BLaER1 treated with 17β-estradiol and CSF1 and Interleukin-3, amounts not matched to agents 10 nM and 100 nM (cell line): ENCODE measurements around the gene AFG1L.
A peak's percentile ranks its signal among the peaks of the same experiment; 100 is the strongest.
"Not testable (repeated sequence)": the region's sequence is repeated elsewhere in the genome, so short reads cannot be mapped to it uniquely, and the experiment has no call there.

Source experiments
- H3K27ac ChIP-seq, 11 experiments: shearing (Covaris generic); formaldehyde crosslinking; 2 replicates each; pipeline ENCODE4 v1.8.1; 2022
- H3K27me3 ChIP-seq, 11 experiments: shearing (Covaris generic); formaldehyde crosslinking; 2 replicates each; pipeline ENCODE4 v1.8.1; 2022
- H3K36me3 ChIP-seq, 11 experiments: shearing (Covaris generic); formaldehyde crosslinking; 2 replicates each; pipeline ENCODE4 v1.8.1; 2022
- H3K4me1 ChIP-seq, 10 experiments: shearing (Covaris generic); formaldehyde crosslinking; 2 replicates each; pipeline ENCODE4 v1.8.1; 2022
- H3K4me2 ChIP-seq, 11 experiments: shearing (Covaris generic); formaldehyde crosslinking; 2 replicates each; pipeline ENCODE4 v1.8.1; 2022
- H3K4me3 ChIP-seq, 10 experiments: shearing (Covaris generic); formaldehyde crosslinking; 2 replicates each; pipeline ENCODE4 v1.8.1; 2022
- H3K9ac ChIP-seq, 11 experiments: shearing (Covaris generic); formaldehyde crosslinking; 2 replicates each; pipeline ENCODE4 v1.8.1; 2022
- H3K9me3 ChIP-seq, 11 experiments: shearing (Covaris generic); formaldehyde crosslinking; replicated peaks in 1 of 11; 2 replicates each; pipeline ENCODE4 v1.8.1; 2022
- H4K20me1 ChIP-seq, 11 experiments: shearing (Covaris generic); formaldehyde crosslinking; 2 replicates each; pipeline ENCODE4 v1.8.1; 2022
- Cebpa-rat ChIP-seq, 11 experiments: shearing (Covaris generic); IDR thresholded peaks; 2 replicates each; pipeline ENCODE4 v1.8.1; 2022

AFG1L gene

DNA sequence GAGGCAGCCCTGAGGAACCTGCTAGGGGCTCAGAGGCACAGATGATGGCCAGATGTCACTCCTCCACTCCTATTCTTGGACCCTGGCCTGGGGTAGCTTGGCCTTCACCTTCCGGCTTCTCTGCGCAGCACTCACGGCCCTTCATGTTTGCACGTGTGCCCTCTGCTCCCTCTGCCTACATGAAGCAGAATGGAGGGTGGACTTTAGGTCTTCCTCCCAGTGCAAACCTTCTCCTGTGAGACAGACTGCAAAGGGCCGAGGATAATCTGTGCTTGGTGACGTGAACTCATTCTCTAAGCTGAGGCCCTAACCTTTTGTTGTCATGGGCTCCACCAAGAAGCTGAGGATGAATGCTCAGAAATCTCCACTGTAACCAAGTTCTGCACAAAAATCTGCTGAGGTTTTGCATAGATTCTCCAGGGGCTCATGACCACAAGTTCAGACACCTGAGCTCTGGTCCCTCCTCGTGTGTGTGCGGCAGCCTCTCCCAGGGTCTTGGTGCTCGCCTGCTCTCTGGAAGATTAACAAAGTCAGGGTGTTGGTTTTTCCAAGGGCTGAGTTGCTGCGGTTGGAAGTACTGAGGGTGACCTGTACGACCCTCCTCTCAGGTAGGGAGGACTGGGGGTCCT, 240.4 kb downstream of the AFG1L start:
- Histone ChIP-seq H3K4me2 (no peak overlapping the region), H3K27me3 (no peaks in the 10 kb centered on the region), H3K9ac (no peak overlapping the region), H3K36me3 (no peaks in the 10 kb centered on the region), H3K9me3 (peaks cover 0 to 6% (median 3%) of the 10 kb centered on the region in 11 experiments; a peak in 4 of 22 replicates), H3K27ac (no peak overlapping the region), H3K4me3 (no peak overlapping the region), H4K20me1 (no peaks in the 10 kb centered on the region), H3K4me1 (peaks cover 0 to 12% (median 2%) of the 10 kb centered on the region in 10 experiments; a peak in 6 of 20 replicates)
- no peak for TF ChIP-seq Cebpa-rat (IDR thresholded peaks at IDR 0.05)

DNA sequence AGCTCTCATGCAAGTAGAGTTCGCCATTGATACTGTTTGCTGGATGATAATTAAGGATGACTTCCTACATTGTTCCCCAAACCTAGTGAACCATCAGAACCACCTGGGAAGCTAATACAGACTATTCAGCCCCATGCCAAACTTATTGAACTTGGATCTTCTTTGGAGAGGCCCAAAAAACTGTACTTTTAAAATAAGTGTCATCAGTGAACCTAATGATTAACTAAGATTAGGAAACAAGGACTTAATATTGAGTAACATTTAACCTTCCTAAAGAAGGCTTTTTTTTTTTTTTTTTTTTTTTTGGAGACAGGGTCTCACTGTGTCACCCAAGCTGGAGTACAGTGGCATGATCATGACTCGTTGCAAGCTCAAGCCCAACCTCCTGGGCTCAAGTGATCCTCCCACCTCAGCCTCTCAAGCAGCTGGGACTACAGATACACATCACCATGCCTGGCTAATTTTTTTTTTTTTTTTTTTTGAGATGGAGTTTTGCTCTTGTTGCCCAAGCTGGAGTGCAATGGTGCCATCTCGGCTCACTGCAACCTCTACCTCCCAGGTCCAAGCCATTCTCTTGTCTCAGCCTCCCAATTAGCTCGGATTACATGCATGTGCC, 241.2 kb downstream of the AFG1L start:
- not testable (repeated sequence) for H3K4me2 ChIP-seq, H4K20me1 ChIP-seq, H3K4me3 ChIP-seq, H3K9ac ChIP-seq, H3K36me3 ChIP-seq, H3K27me3 ChIP-seq, H3K27ac ChIP-seq, H3K9me3 ChIP-seq
- H3K4me1 ChIP-seq: peaks cover 0 to 12% (median 2%) of the 10 kb centered on the region in 10 experiments; a peak in 6 of 20 replicates

DNA sequence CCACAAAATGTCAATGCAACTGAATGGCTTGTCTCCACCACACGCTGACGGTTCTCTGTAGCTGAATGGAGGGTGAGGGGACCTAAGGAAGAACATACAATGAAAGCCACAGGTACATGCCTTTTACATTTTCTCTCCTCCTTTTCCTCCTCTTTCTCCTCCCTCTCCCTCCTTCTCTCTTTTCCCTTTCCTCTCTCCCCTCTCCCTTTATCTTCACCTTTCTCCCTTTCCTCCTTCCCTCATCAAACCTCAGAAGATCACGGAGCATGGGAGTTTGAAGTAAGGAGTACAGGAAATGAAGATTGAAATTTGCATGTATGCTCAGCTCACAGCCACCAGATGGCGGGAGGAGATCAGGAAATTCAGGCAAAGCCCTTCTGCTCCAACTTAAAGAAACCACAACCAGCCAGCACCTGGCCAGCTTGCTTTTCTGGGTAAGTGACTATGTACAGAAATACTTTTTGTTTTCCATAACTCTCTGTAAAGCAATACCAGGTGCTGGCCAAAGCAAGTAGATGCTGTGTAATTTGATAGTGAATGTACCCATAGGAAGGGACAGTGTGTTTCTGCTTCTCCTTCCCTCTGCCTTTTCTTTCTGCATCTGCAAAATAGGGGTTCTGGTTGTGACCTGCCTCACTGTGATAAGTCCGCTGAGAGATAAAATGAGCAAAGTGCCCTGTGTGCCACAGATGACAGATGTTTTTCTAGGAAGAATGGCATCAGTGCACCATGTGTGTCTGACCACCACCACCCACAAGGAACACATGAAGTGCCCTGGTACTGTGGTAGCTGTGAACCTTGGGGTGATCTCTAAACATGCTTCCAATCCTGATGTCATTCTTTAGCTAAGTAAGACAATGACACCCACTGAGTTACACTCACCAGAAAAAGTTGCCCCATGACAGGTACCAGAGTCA, 247.2 kb downstream of the AFG1L start:
- Histone ChIP-seq H3K36me3 (no peaks in the 10 kb centered on the region), H3K27me3 (no peaks in the 10 kb centered on the region), H3K9ac (peak overlapping the region in 7 of 11 experiments; percentile 7 to 50 (median 24); a peak in 8 of 22 replicates), H3K4me2 (peak overlapping the region; percentile 24 to 56 (median 44); a peak in 19 of 22 replicates), H3K4me1 (peaks cover 0 to 30% (median 19%) of the 10 kb centered on the region in 10 experiments; a peak in 19 of 20 replicates), H3K9me3 (peaks cover 0 to 7% (median 3%) of the 10 kb centered on the region in 11 experiments; a peak in 4 of 22 replicates), H3K4me3 (no peak overlapping the region), H3K27ac (peak overlapping the region in 3 of 11 experiments; percentile 31 to 45 (median 35); a peak in 4 of 22 replicates), H4K20me1 (no peaks in the 10 kb centered on the region)
- no peak for TF ChIP-seq Cebpa-rat (IDR thresholded peaks at IDR 0.05)

DNA sequence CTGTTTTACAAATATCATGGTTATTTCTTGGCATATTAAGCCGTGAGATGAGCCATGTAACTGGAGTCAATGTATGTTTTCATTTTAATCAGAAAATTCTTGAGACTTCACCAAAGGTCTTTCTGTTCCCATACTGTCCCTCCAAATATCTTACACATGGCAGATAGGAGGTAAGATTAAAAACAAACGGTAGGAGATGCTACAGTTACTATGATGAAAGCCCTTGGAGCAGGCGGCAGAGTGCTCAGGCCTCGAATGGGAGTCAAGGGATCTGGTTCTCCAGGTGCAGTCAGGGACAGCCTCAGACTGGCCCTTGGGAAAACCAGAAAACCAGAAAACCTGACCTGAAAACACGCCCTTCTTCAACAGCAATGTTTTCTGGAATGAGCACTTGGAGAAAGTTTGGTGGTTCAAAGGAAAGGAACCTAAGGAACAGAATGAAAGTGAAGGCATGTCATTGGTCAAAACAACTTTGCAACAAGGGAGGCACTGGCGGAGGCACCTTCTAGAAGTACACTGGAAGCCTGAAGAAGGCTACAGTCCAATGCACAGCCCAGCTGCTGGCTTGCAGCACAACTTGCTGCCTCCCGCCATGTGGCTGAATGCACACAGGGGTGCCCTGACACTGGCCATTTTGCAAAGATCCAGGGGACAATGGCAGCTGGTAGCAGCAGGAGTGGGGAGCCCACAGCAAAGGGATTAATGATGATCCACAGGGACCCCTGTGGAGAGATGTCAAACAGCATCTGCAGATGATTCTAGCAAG, 248.5 kb downstream of the AFG1L start:
- Histone ChIP-seq H3K4me1 (peaks cover 0 to 32% (median 19%) of the 10 kb centered on the region in 10 experiments; a peak in 19 of 20 replicates), H3K9ac (no peak overlapping the region), H3K27ac (no peak overlapping the region), H3K9me3 (peaks cover 0 to 7% (median 3%) of the 10 kb centered on the region in 11 experiments; a peak in 4 of 22 replicates), H3K4me3 (no peak overlapping the region), H3K4me2 (peak overlapping the region in 5 of 11 experiments; percentile 4 to 27 (median 9); a peak in 2 of 22 replicates), H3K27me3 (no peaks in the 10 kb centered on the region), H3K36me3 (no peaks in the 10 kb centered on the region), H4K20me1 (no peaks in the 10 kb centered on the region)
- TF ChIP-seq Cebpa-rat (IDR thresholded peaks at IDR 0.05): no peak

DNA sequence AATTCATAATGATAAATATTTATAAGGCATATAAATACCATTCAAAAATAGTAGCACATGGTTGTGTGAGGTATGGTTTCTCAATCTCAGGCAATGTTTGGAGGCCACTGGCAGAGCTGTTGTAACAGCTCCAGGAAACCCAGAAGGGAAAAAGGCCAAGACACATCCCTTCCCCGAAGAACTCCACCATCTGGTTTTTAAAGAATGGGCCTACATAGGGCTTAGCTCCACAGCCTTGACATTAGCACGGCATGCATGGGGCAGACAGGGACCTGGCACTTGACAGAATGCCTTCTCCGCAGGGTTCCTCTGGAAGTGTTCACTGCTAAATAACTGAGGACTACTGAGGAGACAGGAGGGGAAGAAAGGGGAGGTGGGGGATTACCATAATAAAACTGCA, 249.8 kb downstream of the AFG1L start:
- no peak for TF ChIP-seq Cebpa-rat (IDR thresholded peaks at IDR 0.05)
- Histone ChIP-seq H4K20me1 (no peaks in the 10 kb centered on the region), H3K9me3 (peaks cover 0 to 7% (median 3%) of the 10 kb centered on the region in 11 experiments; a peak in 4 of 22 replicates), H3K36me3 (no peaks in the 10 kb centered on the region), H3K9ac (no peak overlapping the region), H3K4me1 (peaks cover 0 to 32% (median 19%) of the 10 kb centered on the region in 10 experiments; a peak in 19 of 20 replicates), H3K4me3 (no peak overlapping the region), H3K27me3 (no peaks in the 10 kb centered on the region), H3K4me2 (0 out of 22 replicates have a peak overlapping the region, but pooled peaks of 2 of the 11 experiments have one; percentile 1 to 11), H3K27ac (no peak overlapping the region)

DNA sequence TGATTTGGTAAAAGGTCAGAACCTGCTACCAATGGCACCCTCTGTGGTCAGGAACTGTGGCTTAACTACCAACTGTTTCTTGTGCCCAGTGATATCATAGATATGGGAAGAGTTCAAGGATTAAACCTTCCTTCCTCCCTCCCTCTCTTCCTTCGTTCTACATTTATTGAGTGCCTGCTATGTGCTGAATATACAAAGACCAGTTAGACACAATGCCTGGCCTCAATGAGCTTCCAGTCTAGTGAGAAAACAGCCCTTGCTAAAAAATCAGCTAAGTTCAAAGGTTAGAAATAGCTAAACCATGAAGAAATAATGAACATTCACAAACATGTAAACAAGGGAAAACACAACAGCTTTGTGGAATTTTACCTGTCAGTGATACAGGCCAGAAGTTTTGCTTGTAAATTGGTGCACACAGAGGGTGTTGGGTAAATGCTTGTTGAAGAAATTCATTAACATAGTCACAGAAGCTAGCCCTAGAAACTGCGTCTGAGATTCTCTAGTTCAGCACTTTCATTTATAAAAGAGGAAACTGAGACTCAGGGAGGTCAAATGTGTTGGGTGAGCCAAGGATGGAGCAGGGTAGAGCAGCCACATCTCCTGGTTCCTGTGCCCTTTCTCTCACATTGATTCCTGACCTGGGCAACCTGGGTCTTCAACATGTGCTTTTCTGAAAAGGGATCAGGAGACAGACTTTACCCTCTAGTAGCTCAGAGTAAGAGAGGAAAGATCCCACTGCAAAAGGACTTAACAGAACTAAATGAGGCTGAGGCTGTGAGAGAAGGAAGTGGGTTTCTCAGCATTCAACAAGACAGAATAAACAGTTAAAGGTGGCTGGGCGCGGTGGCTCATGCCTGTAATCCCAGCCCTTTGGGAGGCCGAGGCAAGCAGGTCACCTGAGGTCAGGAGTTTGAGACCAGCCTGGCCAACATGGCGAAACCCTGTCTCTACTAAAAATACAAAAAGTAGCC, 251.5 kb downstream of the AFG1L start:
- H4K20me1 ChIP-seq: no peaks in the 10 kb centered on the region
- no peak overlapping the region for H3K9ac ChIP-seq
- H3K4me2 ChIP-seq: peak overlapping the region in 5 of 11 experiments; percentile 19 to 63 (median 43); a peak in 9 of 22 replicates
- no peak overlapping the region for H3K4me3 ChIP-seq
- peak overlapping the region in 2 of 11 experiments; percentile 14 to 23; a peak in 2 of 22 replicates for H3K27ac ChIP-seq
- H3K27me3 ChIP-seq: no peaks in the 10 kb centered on the region
- H3K36me3 ChIP-seq: no peaks in the 10 kb centered on the region
- H3K9me3 ChIP-seq: no peaks in the 10 kb centered on the region
- peaks cover 0 to 32% (median 19%) of the 10 kb centered on the region in 10 experiments; a peak in 19 of 20 replicates for H3K4me1 ChIP-seq
- no peak for TF ChIP-seq Cebpa-rat (IDR thresholded peaks at IDR 0.05)

DNA sequence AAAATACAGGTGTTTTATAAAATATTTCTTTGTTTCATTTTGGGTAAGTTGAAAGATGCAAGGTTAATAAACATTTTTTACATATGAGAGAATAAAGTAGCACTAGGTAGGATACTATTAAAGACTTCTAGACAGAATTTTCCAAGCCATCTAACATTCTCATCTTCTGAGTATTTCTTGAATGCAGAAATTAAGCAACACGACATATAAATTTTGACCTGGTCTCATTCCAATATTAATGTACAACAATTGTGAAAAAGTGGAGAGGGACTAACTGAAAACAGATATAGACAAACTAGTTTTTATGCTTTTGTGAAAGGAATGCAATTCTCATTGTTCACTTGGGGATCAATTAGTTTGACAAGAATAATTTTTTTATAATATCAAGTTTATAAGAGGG, 254.4 kb downstream of the AFG1L start:
- H3K4me1 ChIP-seq: peaks cover 0 to 52% (median 0%) of the 10 kb centered on the region in 10 experiments; a peak in 9 of 20 replicates
- no peak overlapping the region for H3K4me3 ChIP-seq
- no peaks in the 10 kb centered on the region for H4K20me1 ChIP-seq
- H3K27me3 ChIP-seq: no peaks in the 10 kb centered on the region
- H3K9me3 ChIP-seq: no peaks in the 10 kb centered on the region
- H3K9ac ChIP-seq: no peak overlapping the region
- no peaks in the 10 kb centered on the region for H3K36me3 ChIP-seq
- H3K27ac ChIP-seq: no peak overlapping the region
- no peak for TF ChIP-seq Cebpa-rat (IDR thresholded peaks at IDR 0.05)
- H3K4me2 ChIP-seq: no peak overlapping the region; a peak in 1 of 22 replicates
